Neural progenitor cell (in vitro differentiated cells): ENCODE measurements around the gene PTPRN2. TPM values are rescaled to one million over a fixed set of nuclear protein-coding genes. Genes with fewer than 3 reads are reported as not detected.
A peak's percentile ranks its signal among the peaks of the same experiment; 100 is the strongest.

Experiments used
- DNase-seq: peaks from one replicate; pipeline ENCODE4 v3.0.0-alpha.2; 2016; ENCODE audit warnings: low spot score
- H2AFZ ChIP-seq: fragments of 200-600 bp; sonication (generic); replicated peaks from 2 replicates; pipeline ENCODE4 v1.6.1; 2016; ENCODE audit warnings: antibody characterized with exemption
- H3F3A ChIP-seq: fragments of 200-600 bp; sonication (generic); 2 replicates; pipeline ENCODE4 v1.6.1; 2016; ENCODE audit warnings: antibody characterized with exemption, low read depth
- H3K27ac ChIP-seq: fragments of 200-600 bp; sonication (generic); 2 replicates; pipeline ENCODE4 v1.5.1; 2016; ENCODE audit warnings: mild to moderate bottlenecking
- H3K27me3 ChIP-seq: fragments of 200-600 bp; sonication (generic); 2 replicates; pipeline ENCODE4 v1.6.1; 2016; ENCODE audit warnings: mild to moderate bottlenecking, moderate library complexity
- H3K36me3 ChIP-seq: fragments of 200-600 bp; sonication (generic); 2 replicates; pipeline ENCODE4 v1.5.1; 2016
- H3K4me1 ChIP-seq: fragments of 200-600 bp; sonication (generic); 2 replicates; pipeline ENCODE4 v1.6.1; 2016; ENCODE audit warnings: mixed run types
- H3K4me2 ChIP-seq: fragments of 200-600 bp; sonication (generic); 2 replicates; pipeline ENCODE4 v1.6.1; 2016
- H3K4me3 ChIP-seq: fragments of 200-600 bp; sonication (generic); 2 replicates; pipeline ENCODE4 v1.5.1; 2016
- H3K79me2 ChIP-seq: fragments of 200-600 bp; sonication (generic); 2 replicates; pipeline ENCODE4 v1.6.1; 2016; ENCODE audit warnings: low read depth
- H3K9ac ChIP-seq: fragments of 200-600 bp; sonication (generic); 2 replicates; pipeline ENCODE4 v1.6.1; 2016
- H3K9me3 ChIP-seq: fragments of 200-600 bp; sonication (generic); 2 replicates; pipeline ENCODE4 v1.5.1; 2016; ENCODE audit warnings: low read depth
- H4K20me1 ChIP-seq: fragments of 200-600 bp; sonication (generic); 2 replicates; pipeline ENCODE4 v1.6.1; 2016; ENCODE audit warnings: low read depth
- H3K27ac Mint-ChIP-seq: 3 replicates; pipeline ENCODE4 v1.8.0; 2021; ENCODE audit warnings: mixed read lengths
- H3K27me3 Mint-ChIP-seq: 2 replicates; pipeline ENCODE4 v1.8.0; 2022; ENCODE audit warnings: low read depth, mild to moderate bottlenecking, inconsistent platforms, moderate library complexity, mixed read lengths; ENCODE audit not compliant: insufficient read depth
- H3K36me3 Mint-ChIP-seq: 3 replicates; pipeline ENCODE4 v1.8.0; 2021; ENCODE audit warnings: mixed read lengths
- H3K4me1 Mint-ChIP-seq: 3 replicates; pipeline ENCODE4 v1.8.0; 2021; ENCODE audit warnings: mixed read lengths
- H3K4me3 Mint-ChIP-seq: 3 replicates; pipeline ENCODE4 v1.8.0; 2021; ENCODE audit warnings: mild to moderate bottlenecking, moderate library complexity, mixed read lengths
- H3K9me3 Mint-ChIP-seq: 3 replicates; pipeline ENCODE4 v1.8.0; 2020; ENCODE audit warnings: mixed read lengths
- CTCF ChIP-seq: fragments of 200-600 bp; sonication (generic); IDR thresholded peaks from 2 replicates; pipeline ENCODE4 v1.5.1; 2017; ENCODE audit warnings: antibody characterized with exemption, mild to moderate bottlenecking
- EZH2 ChIP-seq: fragments of 200-600 bp; sonication (generic); IDR thresholded peaks from 2 replicates; pipeline ENCODE4 v1.6.1; 2017; ENCODE audit warnings: antibody characterized with exemption, mild to moderate bottlenecking, moderate library complexity
- EZH2phosphoT487 ChIP-seq: fragments of 200-600 bp; sonication (generic); IDR thresholded peaks from 2 replicates; pipeline ENCODE4 v1.6.1; 2017; ENCODE audit warnings: antibody characterized with exemption
- total RNA-seq: library from RNA; depleted of rRNA; stranded (reverse); fragments of >200 nt; gene quantifications from 2 replicates; pipeline ENCODE4 v1.2.3, GENCODE V29; 2015; ENCODE audit warnings: low replicate concordance

Gene PTPRN2
- total RNA-seq, 1 donor from 2014 or later, result 3.0 TPM

- Histone ChIP-seq H3K27ac (no peak overlapping the region), H3K4me3 (peak overlapping the region; percentile 54), H3K36me3 (no peaks in the 10 kb centered on the region), H3K9ac (no peak overlapping the region), H3K4me1 (peaks cover 41% of the 10 kb centered on the region), H3K4me2 (peak overlapping the region; percentile 84), H3K79me2 (peaks cover 13% of the 10 kb centered on the region), H3F3A (peaks cover 51% of the 10 kb centered on the region), H3K27me3 (peaks cover 79% of the 10 kb centered on the region), H4K20me1 (peaks cover 34% of the 10 kb centered on the region), H3K9me3 (no peaks in the 10 kb centered on the region), H2AFZ (peak overlapping the region; percentile 92)
- H3K36me3 Mint-ChIP-seq, result peaks cover 8% of the 10 kb centered on the region
- H3K27me3 Mint-ChIP-seq, result peaks cover 4% of the 10 kb centered on the region
- TF ChIP-seq EZH2 (peak; percentile 49), EZH2phosphoT487 (peak; percentile 69), CTCF (no peak)
- H3K9me3 Mint-ChIP-seq, result peaks cover 2% of the 10 kb centered on the region
- peak overlapping the region; percentile 92 for H3K27ac Mint-ChIP-seq
- peaks cover 26% of the 10 kb centered on the region for H3K4me1 Mint-ChIP-seq
- peak; percentile 47 for DNase-seq
- peak overlapping the region; percentile 85 for H3K4me3 Mint-ChIP-seq
Observed at GRCh38 chr7:157692460-157693011, 895.1 kb downstream of the PTPRN2 start.

- Histone ChIP-seq H3K9me3 (no peaks in the 10 kb centered on the region), H2AFZ (peak overlapping the region; percentile 92), H3K4me1 (peaks cover 48% of the 10 kb centered on the region), H3K4me2 (peak overlapping the region; percentile 84), H3K4me3 (peak overlapping the region; percentile 54), H4K20me1 (peaks cover 41% of the 10 kb centered on the region), H3K79me2 (peaks cover 20% of the 10 kb centered on the region), H3K36me3 (no peaks in the 10 kb centered on the region), H3K27ac (no peak overlapping the region), H3K9ac (no peak overlapping the region), H3F3A (peaks cover 51% of the 10 kb centered on the region), H3K27me3 (peaks cover 86% of the 10 kb centered on the region)
- H3K4me3 Mint-ChIP-seq, result peak overlapping the region; percentile 86
- H3K9me3 Mint-ChIP-seq, result peaks cover 2% of the 10 kb centered on the region
- peaks cover 4% of the 10 kb centered on the region for H3K27me3 Mint-ChIP-seq
- H3K27ac Mint-ChIP-seq, result peak overlapping the region; percentile 98
- H3K4me1 Mint-ChIP-seq, result peaks cover 33% of the 10 kb centered on the region
- peak; percentile 70 for DNase-seq
- TF ChIP-seq CTCF, result no peak
- TF ChIP-seq EZH2phosphoT487, result peak; percentile 56
- TF ChIP-seq EZH2, result peak; percentile 76
- peaks cover 12% of the 10 kb centered on the region for H3K36me3 Mint-ChIP-seq
Observed at GRCh38 chr7:157691586-157692459, 895.8 kb downstream of the PTPRN2 start.

GRCh38 chr7:157690833-157691585 lies 896.6 kb downstream of the PTPRN2 start:
- H3K9ac ChIP-seq, result no peak overlapping the region
- H3K27me3 ChIP-seq, result peaks cover 95% of the 10 kb centered on the region
- H3K27me3 Mint-ChIP-seq, result peaks cover 11% of the 10 kb centered on the region
- no peak overlapping the region for H2AFZ ChIP-seq
- peaks cover 56% of the 10 kb centered on the region for H3K4me1 ChIP-seq
- peak overlapping the region; percentile 95 for H3K4me2 ChIP-seq
- peak overlapping the region; percentile 98 for H3K27ac Mint-ChIP-seq
- TF ChIP-seq EZH2 (no peak), EZH2phosphoT487 (no peak), CTCF (no peak)
- peak overlapping the region; percentile 76 for H3K4me3 ChIP-seq
- no peak overlapping the region for H3K27ac ChIP-seq
- H4K20me1 ChIP-seq, result peaks cover 49% of the 10 kb centered on the region
- peaks cover 18% of the 10 kb centered on the region for H3K36me3 Mint-ChIP-seq
- peaks cover 2% of the 10 kb centered on the region for H3K9me3 Mint-ChIP-seq
- peak; percentile 94 for DNase-seq
- H3F3A ChIP-seq, result peaks cover 51% of the 10 kb centered on the region
- H3K4me1 Mint-ChIP-seq, result peaks cover 41% of the 10 kb centered on the region
- no peaks in the 10 kb centered on the region for H3K36me3 ChIP-seq
- no peaks in the 10 kb centered on the region for H3K9me3 ChIP-seq
- H3K4me3 Mint-ChIP-seq, result peak overlapping the region; percentile 86
- H3K79me2 ChIP-seq, result peaks cover 27% of the 10 kb centered on the region
